SJSA1 (cell line): ENCODE measurements around the gene SPO11. TPM values are rescaled to one million over a fixed set of nuclear protein-coding genes. Genes with fewer than 3 reads are reported as not detected.

Experiments used
- DNase-seq, 2 experiments: peaks; one replicate each; pipeline ENCODE4 v3.0.0-alpha.2; 2015 to 2020; ENCODE audit warnings: low spot score in 2 of 2, low read depth in 1 of 2
- H3K27ac ChIP-seq: fragments of 250-450 bp; sonication (Bioruptor Pico); 2 replicates; pipeline ENCODE4 v1.5.1; 2020; ENCODE audit warnings: mild to moderate bottlenecking, moderate library complexity
- H3K27me3 ChIP-seq: fragments of 250-450 bp; sonication (Bioruptor Pico); replicated peaks from 2 replicates; pipeline ENCODE4 v1.5.1; 2020; ENCODE audit warnings: mild to moderate bottlenecking, moderate library complexity
- H3K36me3 ChIP-seq: fragments of 250-450 bp; sonication (Bioruptor Pico); 2 replicates; pipeline ENCODE4 v1.5.1; 2020; ENCODE audit warnings: mild to moderate bottlenecking
- H3K4me1 ChIP-seq: fragments of 250-450 bp; sonication (Bioruptor Pico); replicated peaks from 2 replicates; pipeline ENCODE4 v1.6.1; 2021; ENCODE audit warnings: mild to moderate bottlenecking
- H3K4me3 ChIP-seq: fragments of 250-450 bp; sonication (Bioruptor Pico); 2 replicates; pipeline ENCODE4 v1.5.1; 2020; ENCODE audit warnings: mild to moderate bottlenecking
- H3K9me3 ChIP-seq: fragments of 250-450 bp; sonication (Bioruptor Pico); replicated peaks from 2 replicates; pipeline ENCODE4 v1.5.1; 2020; ENCODE audit warnings: mild to moderate bottlenecking
- total RNA-seq: library from RNA; depleted of rRNA; stranded (reverse); fragments of >200 nt; shearing (Covaris generic); gene quantifications from 2 replicates; pipeline ENCODE4 v1.2.3, GENCODE V29; 2014

SPO11 gene
- total RNA-seq, 1 experiment from 2014 or later = not detected

- H3K27ac ChIP-seq = no peak overlapping the region
- H3K27me3 ChIP-seq = peaks cover 16% of the 10 kb centered on the region; the same call in 1 of the 2 replicates
Observed at GRCh38 chr20:57292611-57293010, 37.0 kb upstream of the SPO11 start.

GRCh38 chr20:57293995-57294394 is 35.6 kb upstream of the SPO11 start:
- no peaks in the 10 kb centered on the region for H3K36me3 ChIP-seq
- no peak overlapping the region for H3K4me3 ChIP-seq
- no peaks in the 10 kb centered on the region for H3K4me1 ChIP-seq
- H3K27ac ChIP-seq = no peak overlapping the region
- no peak for DNase-seq
- peaks cover 7% of the 10 kb centered on the region; the same call in 1 of the 2 replicates for H3K27me3 ChIP-seq
- H3K9me3 ChIP-seq = no peaks in the 10 kb centered on the region

More at GRCh38 chr20:57292611-57293010, 37.0 kb upstream of the SPO11 start:
- H3K36me3 ChIP-seq = no peaks in the 10 kb centered on the region
- DNase-seq = no peak
- H3K4me1 ChIP-seq = peaks cover 8% of the 10 kb centered on the region
- H3K4me3 ChIP-seq = no peak overlapping the region
- no peaks in the 10 kb centered on the region for H3K9me3 ChIP-seq

- H3K36me3 ChIP-seq = no peaks in the 10 kb centered on the region
- no peak overlapping the region for H3K27ac ChIP-seq
- H3K9me3 ChIP-seq = no peaks in the 10 kb centered on the region
- peaks cover 10% of the 10 kb centered on the region; the same call in 1 of the 2 replicates for H3K27me3 ChIP-seq
- no peaks in the 10 kb centered on the region for H3K4me1 ChIP-seq
- DNase-seq = no peak
- H3K4me3 ChIP-seq = no peak overlapping the region
Observed at GRCh38 chr20:57294550-57294949, 35.1 kb upstream of the SPO11 start.

GRCh38 chr20:57298457-57298856 is 31.1 kb upstream of the SPO11 start:
- Histone ChIP-seq H3K4me3 (no peak overlapping the region), H3K27me3 (peaks cover 6% of the 10 kb centered on the region; the same call in 1 of the 2 replicates), H3K27ac (no peak overlapping the region), H3K36me3 (no peaks in the 10 kb centered on the region), H3K4me1 (no peaks in the 10 kb centered on the region), H3K9me3 (no peaks in the 10 kb centered on the region)
- DNase-seq = no peak

- H3K4me3 ChIP-seq = no peak overlapping the region
- H3K36me3 ChIP-seq = no peaks in the 10 kb centered on the region
- H3K4me1 ChIP-seq = no peaks in the 10 kb centered on the region
- H3K9me3 ChIP-seq = no peaks in the 10 kb centered on the region
- no peak overlapping the region for H3K27ac ChIP-seq
- DNase-seq = no peak
- H3K27me3 ChIP-seq = 0 out of 2 replicates have a peak, but pooled peaks cover 2% of the 10 kb centered on the region
Observed at GRCh38 chr20:57301026-57301425, 28.6 kb upstream of the SPO11 start.

GRCh38 chr20:57306747-57307146 is 22.9 kb upstream of the SPO11 start:
- H3K4me1 ChIP-seq = no peaks in the 10 kb centered on the region
- no peak for DNase-seq
- no peak overlapping the region for H3K27ac ChIP-seq
- no peaks in the 10 kb centered on the region for H3K27me3 ChIP-seq
- no peaks in the 10 kb centered on the region for H3K9me3 ChIP-seq
- no peak overlapping the region for H3K4me3 ChIP-seq
- H3K36me3 ChIP-seq = no peaks in the 10 kb centered on the region

- Histone ChIP-seq H3K27me3 (0 out of 2 replicates have a peak, but pooled peaks cover 2% of the 10 kb centered on the region), H3K4me3 (no peak overlapping the region), H3K4me1 (no peaks in the 10 kb centered on the region), H3K9me3 (no peaks in the 10 kb centered on the region), H3K27ac (no peak overlapping the region), H3K36me3 (no peaks in the 10 kb centered on the region)
- no peak for DNase-seq
Observed at GRCh38 chr20:57308451-57309271, 20.9 kb upstream of the SPO11 start.

GRCh38 chr20:57309544-57310115 is 20.0 kb upstream of the SPO11 start:
- Histone ChIP-seq H3K27me3 (0 out of 2 replicates have a peak, but pooled peaks cover 4% of the 10 kb centered on the region), H3K4me1 (no peaks in the 10 kb centered on the region)

GRCh38 chr20:57310821-57311514 is 18.6 kb upstream of the SPO11 start:
- H3K27me3 ChIP-seq = 0 out of 2 replicates have a peak, but pooled peaks cover 4% of the 10 kb centered on the region
- no peak overlapping the region for H3K4me3 ChIP-seq
- no peak for DNase-seq
- H3K36me3 ChIP-seq = no peaks in the 10 kb centered on the region
- no peaks in the 10 kb centered on the region for H3K4me1 ChIP-seq
- H3K9me3 ChIP-seq = no peaks in the 10 kb centered on the region
- H3K27ac ChIP-seq = no peak overlapping the region

More at GRCh38 chr20:57309544-57310115, 20.0 kb upstream of the SPO11 start:
- H3K9me3 ChIP-seq = no peaks in the 10 kb centered on the region
- no peak for DNase-seq
- H3K27ac ChIP-seq = no peak overlapping the region
- H3K4me3 ChIP-seq = no peak overlapping the region
- no peaks in the 10 kb centered on the region for H3K36me3 ChIP-seq

- no peak overlapping the region for H3K4me3 ChIP-seq
- H3K27me3 ChIP-seq = 0 out of 2 replicates have a peak, but pooled peaks cover 4% of the 10 kb centered on the region
- no peak for DNase-seq
- no peaks in the 10 kb centered on the region for H3K4me1 ChIP-seq
- H3K36me3 ChIP-seq = no peaks in the 10 kb centered on the region
- no peak overlapping the region for H3K27ac ChIP-seq
- no peaks in the 10 kb centered on the region for H3K9me3 ChIP-seq
Observed at GRCh38 chr20:57312138-57312537, 17.5 kb upstream of the SPO11 start.

GRCh38 chr20:57313230-57313629 is 16.4 kb upstream of the SPO11 start:
- no peak for DNase-seq
- H3K27ac ChIP-seq = no peak overlapping the region
- H3K9me3 ChIP-seq = no peaks in the 10 kb centered on the region
- no peak overlapping the region for H3K4me3 ChIP-seq
- 0 out of 2 replicates have a peak, but pooled peaks cover 4% of the 10 kb centered on the region for H3K27me3 ChIP-seq
- no peaks in the 10 kb centered on the region for H3K4me1 ChIP-seq
- no peaks in the 10 kb centered on the region for H3K36me3 ChIP-seq

GRCh38 chr20:57313951-57314350 is 15.7 kb upstream of the SPO11 start:
- Histone ChIP-seq H3K27me3 (0 out of 2 replicates have a peak, but pooled peaks cover 4% of the 10 kb centered on the region), H3K36me3 (no peaks in the 10 kb centered on the region), H3K4me3 (no peak overlapping the region), H3K27ac (no peak overlapping the region), H3K4me1 (no peaks in the 10 kb centered on the region), H3K9me3 (no peaks in the 10 kb centered on the region)
- no peak for DNase-seq

GRCh38 chr20:57315083-57315975 is 14.3 kb upstream of the SPO11 start:
- no peak for DNase-seq
- Histone ChIP-seq H3K9me3 (no peaks in the 10 kb centered on the region), H3K4me3 (no peak overlapping the region), H3K27me3 (0 out of 2 replicates have a peak, but pooled peaks cover 7% of the 10 kb centered on the region), H3K4me1 (no peaks in the 10 kb centered on the region), H3K27ac (no peak overlapping the region), H3K36me3 (no peaks in the 10 kb centered on the region)
